T-helper 2 cell treated with Interferon-gamma antibody and Interleukin-4, amounts not matched to agents 100 ng/mL and 5 ng/mL, for 36 hours (primary cell): ENCODE measurements around the gene NOTCH4. TPM values are rescaled to one million over a fixed set of nuclear protein-coding genes. Genes with fewer than 3 reads are reported as not detected.

Experiments used
- intact Hi-C: fragments of 100-400 bp; cut with micrococcal nuclease; formaldehyde crosslinking; loops from one replicate; pipeline ENCODE4 v1.15.1; 2023
- total RNA-seq: library from RNA; stranded (reverse); gene quantifications from 2 replicates; pipeline ENCODE4 v1.2.3, GENCODE V29; 2022

NOTCH4 gene
- total RNA-seq, 1 donor from 2014 or later: 0.16 TPM

GRCh38 chr6:32183030-32183429, 40.8 kb downstream of the NOTCH4 start:
- intact Hi-C loops: no loop called here

- intact Hi-C loops: no loop called here
Measured at GRCh38 chr6:32182555-32182981, 41.3 kb downstream of the NOTCH4 start.

- intact Hi-C loops: no loop called here
Measured at GRCh38 chr6:32181915-32182529, 41.8 kb downstream of the NOTCH4 start.

GRCh38 chr6:32181148-32181702, 42.6 kb downstream of the NOTCH4 start:
- intact Hi-C loops: no loop called here

GRCh38 chr6:32179766-32180405, 44.0 kb downstream of the NOTCH4 start:
- intact Hi-C loops: loop anchor here (5.0 to 10.0 kb wide), 4 partner anchors 445 to 792 kb away; partner anchors contain the start of genes C6orf47, CLIC1, CSNK2B and GPANK1

GRCh38 chr6:32178547-32179440, 45.1 kb downstream of the NOTCH4 start:
- intact Hi-C loops: loop anchor here (1.0 to 10.0 kb wide), 6 partner anchors 12 to 794 kb away; partner anchors contain the start of genes C6orf47, CLIC1, CSNK2B and GPANK1

- intact Hi-C loops: loop anchor here (1.0 to 10.0 kb wide), 7 partner anchors 12 to 794 kb away; partner anchors contain the start of genes C6orf47, CLIC1, CSNK2B and GPANK1
Measured at GRCh38 chr6:32177788-32178546, 45.9 kb downstream of the NOTCH4 start, which contains the start of gene RNF5. TSS of gene RNF5 (plus strand) at chr6:32178405. CDS start at chr6:32178512, 107 bp downstream.

- intact Hi-C loops: loop anchor here (2.0 to 10.0 kb wide), 5 partner anchors 22 to 795 kb away; partner anchors contain the start of genes C6orf47, CLIC1, CSNK2B and GPANK1
Measured at GRCh38 chr6:32177183-32177787, 46.6 kb downstream of the NOTCH4 start.

- intact Hi-C loops: loop anchor here (1.0 to 10.0 kb wide), 6 partner anchors 22 to 796 kb away; partner anchors contain the start of genes C6orf47, CLIC1, CSNK2B and FKBPL
Measured at GRCh38 chr6:32176476-32177182, 47.2 kb downstream of the NOTCH4 start.

GRCh38 chr6:32175711-32176475, 48.0 kb downstream of the NOTCH4 start, which contains the start of gene AGPAT1:
TSS of gene AGPAT1 (minus strand) at chr6:32176084. CDS start at chr6:32171496, 4,588 bp downstream.
- intact Hi-C loops: loop anchor here (1.0 to 10.0 kb wide), 6 partner anchors 21 to 796 kb away; partner anchors contain the start of genes C6orf47, CLIC1, CSNK2B and FKBPL

GRCh38 chr6:32175322-32175710, 48.6 kb downstream of the NOTCH4 start:
- intact Hi-C loops: loop anchor here (5.0 to 10.0 kb wide), 4 partner anchors 441 to 797 kb away; partner anchors contain the start of genes C6orf47, CLIC1, CSNK2B and GPANK1

GRCh38 chr6:32174416-32174815, 49.5 kb downstream of the NOTCH4 start:
- intact Hi-C loops: loop anchor here (10.0 kb wide), 2 partner anchors 440 to 510 kb away; partner anchors contain the start of genes C6orf47, CLIC1, CSNK2B and GPANK1

GRCh38 chr6:32173051-32173727, 50.7 kb downstream of the NOTCH4 start:
- intact Hi-C loops: loop anchor here (10.0 kb wide), 2 partner anchors 438 to 508 kb away; partner anchors contain the start of genes C6orf47, CLIC1, CSNK2B and GPANK1

- intact Hi-C loops: loop anchor here (10.0 kb wide), 2 partner anchors 436 to 506 kb away; partner anchors contain the start of genes C6orf47, CLIC1, CSNK2B and GPANK1
Measured at GRCh38 chr6:32171234-32171633, 52.6 kb downstream of the NOTCH4 start.

GRCh38 chr6:32170294-32170693, 53.6 kb downstream of the NOTCH4 start:
- intact Hi-C loops: loop anchor here (10.0 kb wide), 2 partner anchors 435 to 505 kb away; partner anchors contain the start of genes C6orf47, CLIC1, CSNK2B and GPANK1

GRCh38 chr6:32168807-32169591, 54.9 kb downstream of the NOTCH4 start:
- intact Hi-C loops: no loop called here
